Psoas muscle (tissue), 8 donors: ENCODE data around the gene BFAR. TPM values are rescaled to one million over a fixed set of nuclear protein-coding genes. Genes with fewer than 3 reads are reported as not detected.
A peak's percentile ranks its signal among the peaks of the same experiment; 100 is the strongest.
"Not testable (repeated sequence)": the region's sequence is repeated elsewhere in the genome, so short reads cannot be mapped to it uniquely, and the experiment has no call there.

Source experiments
- ATAC-seq, 4 donors: fragments of 200-7000 bp; cut with Tn5 transposase; one replicate each; pipeline ENCODE4 v1.9.1; 2020; ENCODE audit warnings: moderate library complexity in 3 of 4, mild to moderate bottlenecking in 2 of 4
- DNase-seq, 2 donors: peaks; one replicate each; pipeline ENCODE4 v3.0.0-alpha.2; 2020
- H3K27ac ChIP-seq: fragments of 200-600 bp; one replicate; pipeline ENCODE4 v1.8.0; 2022
- H3K27me3 ChIP-seq, 3 donors: fragments of 200-600 bp in 1 of 3; one replicate each; pipeline versions ENCODE4 v1.6.1 to v1.8.0; 2013 to 2022; ENCODE audit warnings: low read length in 2 of 3, mild to moderate bottlenecking in 2 of 3, moderate library complexity in 1 of 3; ENCODE audit not compliant: insufficient read depth in 3 of 3
- H3K36me3 ChIP-seq, 2 donors: fragments of 200-600 bp in 1 of 2; one replicate each; pipeline versions ENCODE4 v1.6.1 to v1.8.0; 2013 to 2022; ENCODE audit warnings: low read depth in 1 of 2, mild to moderate bottlenecking in 1 of 2, moderate library complexity in 1 of 2; ENCODE audit not compliant: insufficient read depth in 1 of 2
- H3K4me1 ChIP-seq: fragments of 200-600 bp; one replicate; pipeline ENCODE4 v1.8.0; 2022
- H3K4me3 ChIP-seq: fragments of 200-600 bp; one replicate; pipeline ENCODE4 v1.8.0; 2022; ENCODE audit warnings: mild to moderate bottlenecking
- H3K9me3 ChIP-seq: fragments of 200-600 bp; one replicate; pipeline ENCODE4 v1.8.0; 2022
- WGBS, 3 donors: extraction: QIAGEN DNeasy Blood & Tissue Kit; methylation state at CpG; one replicate each; pipeline versions ENCODE4 v1.1.6 to v1.1.7; 2013; 5-methylcytosine and 5-hydroxymethylcytosine counted together
- intact Hi-C, 2 donors: fragments of 100-400 bp; cut with DNase I; formaldehyde crosslinking; loops; one replicate each; pipeline versions ENCODE4 v1.11.0 to v1.14.2; 2022
- polyA plus RNA-seq, 3 donors: library from polyadenylated mRNA; stranded (reverse); fragments of 200-250 nt; gene quantifications; one replicate each; pipeline ENCODE4 v1.2.3, GENCODE V29; 2013
- total RNA-seq, 4 donors: library from RNA; stranded (reverse); fragmentation: NEBNext Ultra II Directional in 2 of 4; extraction: Animal tissue kit (Norgen Biotek cat#: 25700) in 2 of 4; gene quantifications; one replicate each; pipeline versions ENCODE4 v1.2.1 to v1.2.4, GENCODE V29; 2021 to 2023
- TF ChIP-seq, protein P1 (sequence below): fragments of 200-600 bp; IDR thresholded peaks from one replicate; pipeline ENCODE4 v1.8.0; 2022; ENCODE audit warnings: antibody characterized with exemption
- donor health status: healthy with polysubstance abuse.
- donor health status: DM: no; HTN: no; CAD: no; lungs with moderate emphysema.
- donor health status: Bipolar disorder and iron deficiency.
- donor health status: healthy.
- donor health status: DM: yes; HTN: yes; CAD: no.
- donor health status: DM: no; HTN: no; CAD: no.
- donor health status: DM: no; HTN: no; CAD: no.
- donor health status: DM: yes; HTN: yes; CAD: no.

BFAR gene
- total and polyA plus RNA-seq, 7 donors, result 36.0 to 63.7 (median 53.6) TPM

- Histone ChIP-seq H3K4me3 (peak overlapping the region; percentile 100), H3K27ac (peak overlapping the region; percentile 99), H3K27me3 (no peaks in the 10 kb centered on the region), H3K36me3 (peaks cover 0 to 49% of the 10 kb centered on the region in 2 donors), H3K9me3 (no peaks in the 10 kb centered on the region), H3K4me1 (peaks cover 29% of the 10 kb centered on the region)
- WGBS, 3 donors, result 52 to 61% (median 55%) methylated on average over 12 of the region's 12 CpGs
- intact Hi-C loops, result no loop called here
- ATAC-seq, result no peak
- TF ChIP-seq, protein P1, sequence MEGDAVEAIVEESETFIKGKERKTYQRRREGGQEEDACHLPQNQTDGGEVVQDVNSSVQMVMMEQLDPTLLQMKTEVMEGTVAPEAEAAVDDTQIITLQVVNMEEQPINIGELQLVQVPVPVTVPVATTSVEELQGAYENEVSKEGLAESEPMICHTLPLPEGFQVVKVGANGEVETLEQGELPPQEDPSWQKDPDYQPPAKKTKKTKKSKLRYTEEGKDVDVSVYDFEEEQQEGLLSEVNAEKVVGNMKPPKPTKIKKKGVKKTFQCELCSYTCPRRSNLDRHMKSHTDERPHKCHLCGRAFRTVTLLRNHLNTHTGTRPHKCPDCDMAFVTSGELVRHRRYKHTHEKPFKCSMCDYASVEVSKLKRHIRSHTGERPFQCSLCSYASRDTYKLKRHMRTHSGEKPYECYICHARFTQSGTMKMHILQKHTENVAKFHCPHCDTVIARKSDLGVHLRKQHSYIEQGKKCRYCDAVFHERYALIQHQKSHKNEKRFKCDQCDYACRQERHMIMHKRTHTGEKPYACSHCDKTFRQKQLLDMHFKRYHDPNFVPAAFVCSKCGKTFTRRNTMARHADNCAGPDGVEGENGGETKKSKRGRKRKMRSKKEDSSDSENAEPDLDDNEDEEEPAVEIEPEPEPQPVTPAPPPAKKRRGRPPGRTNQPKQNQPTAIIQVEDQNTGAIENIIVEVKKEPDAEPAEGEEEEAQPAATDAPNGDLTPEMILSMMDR, result no peak
- DNase-seq, result no peak
Observed at GRCh38 chr16:14628806-14629611, 3.7 kb upstream of the BFAR start.

DNA sequence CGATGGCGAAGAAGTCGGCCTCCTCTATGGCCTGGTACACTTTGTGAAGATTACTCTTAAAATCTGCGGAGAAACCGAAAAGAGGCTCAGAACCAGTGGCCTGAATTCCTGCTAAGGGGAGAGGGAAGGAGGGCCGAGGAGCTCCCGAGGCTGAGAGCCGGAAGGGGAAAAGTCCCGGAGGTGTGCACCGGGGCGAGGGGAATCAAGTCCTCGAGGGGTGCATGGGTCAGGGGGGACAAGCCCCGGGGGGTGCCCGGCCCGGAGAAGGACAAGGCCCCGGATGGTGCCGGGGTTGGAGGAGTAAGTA is 3.2 kb upstream of the BFAR start:
- H3K4me3 ChIP-seq, result peak overlapping the region; percentile 100
- ATAC-seq, result peak in 1 of 4 donors; percentile 2
- H3K27ac ChIP-seq, result peak overlapping the region; percentile 99
- TF ChIP-seq, protein P1, result no peak
- intact Hi-C loops, result no loop called here
- WGBS, 3 donors, result 1 to 4% (median 2%) methylated on average over 16 to 17 of the region's 17 CpGs
- DNase-seq, result no peak
- H3K27me3 ChIP-seq, result no peaks in the 10 kb centered on the region
- peaks cover 35% of the 10 kb centered on the region for H3K4me1 ChIP-seq
- H3K36me3 ChIP-seq, result peaks cover 0 to 44% of the 10 kb centered on the region in 2 donors
- H3K9me3 ChIP-seq, result no peaks in the 10 kb centered on the region

DNA sequence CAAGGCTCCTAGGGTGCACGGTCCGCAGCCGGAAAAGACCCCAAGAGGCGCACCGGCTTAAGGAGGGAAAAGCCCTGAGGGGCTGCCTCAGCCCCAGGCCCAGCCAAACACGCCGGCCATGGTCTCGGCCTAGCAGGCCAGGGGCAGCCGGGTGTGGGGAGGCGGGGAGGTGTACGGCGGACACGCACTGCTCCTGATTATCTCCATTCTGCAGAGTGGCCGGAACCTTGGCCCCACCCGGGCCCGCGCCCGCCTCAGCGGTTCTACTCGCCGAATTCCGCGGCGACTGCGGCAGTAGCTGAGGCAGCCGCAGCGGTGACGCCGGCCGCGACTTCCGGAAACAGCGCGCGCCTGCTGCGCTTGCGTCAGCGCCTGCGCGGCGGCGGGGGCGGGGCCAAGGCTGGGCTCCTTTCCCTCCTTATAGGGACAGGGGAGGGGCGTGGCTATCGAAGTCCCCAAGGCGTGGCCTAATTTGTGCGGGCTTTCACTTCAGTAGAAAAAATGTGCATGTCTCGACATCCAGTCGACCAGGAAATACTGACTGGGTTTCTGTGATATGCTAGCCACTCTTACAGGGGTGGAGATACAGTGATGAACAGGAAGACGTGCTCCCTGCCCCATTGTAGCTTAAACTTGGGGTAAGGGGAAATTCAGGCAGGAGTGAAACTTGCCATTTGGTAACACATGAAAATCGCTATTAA is 2.7 kb upstream of the BFAR start, which contains the start of gene PARN:
PARN (minus strand) TSS at position 342 of the 701 bp plus-strand sequence; CDS start at position 207, 135 bp downstream.
- Histone ChIP-seq H3K9me3 (no peaks in the 10 kb centered on the region), H3K4me1 (peaks cover 40% of the 10 kb centered on the region), H3K27ac (peak within 1 kb of the TSS; percentile 99), H3K36me3 (peaks cover 0 to 39% of the 10 kb centered on the region in 2 donors), H3K27me3 (no peaks in the 10 kb centered on the region), H3K4me3 (peak within 1 kb of the TSS; percentile 100)
- TF ChIP-seq, protein P1, result no peak
- peak; percentile 83 to 85 (median 84) for ATAC-seq
- DNase-seq, result peak; percentile 96 to 98
- intact Hi-C loops, result no loop called here
- 1% methylated on average over 49 to 51 of the region's 51 CpGs for WGBS, 3 donors

- peak overlapping the region; percentile 99 for H3K27ac ChIP-seq
- peaks cover 47% of the 10 kb centered on the region for H3K4me1 ChIP-seq
- ATAC-seq, DNase-seq, intact Hi-C loops, H3K9me3 ChIP-seq, H3K27me3 ChIP-seq: not testable (repeated sequence)
- H3K4me3 ChIP-seq, result peak overlapping the region; percentile 100
- WGBS, 3 donors, result 78 to 79% (median 78%) methylated on average over 29 of the region's 29 CpGs
- peaks cover 0 to 32% of the 10 kb centered on the region in 2 donors for H3K36me3 ChIP-seq
Observed at GRCh38 chr16:14630620-14631330, 2.0 kb upstream of the BFAR start.

- TF ChIP-seq, protein P1, result no peak
- Histone ChIP-seq H3K9me3 (no peaks in the 10 kb centered on the region), H3K27me3 (no peaks in the 10 kb centered on the region), H3K4me3 (peak overlapping the region; percentile 98), H3K4me1 (peaks cover 49% of the 10 kb centered on the region), H3K36me3 (peaks cover 0 to 10% of the 10 kb centered on the region in 2 donors), H3K27ac (peak overlapping the region; percentile 95)
- no peak for DNase-seq
- no peak for ATAC-seq
- intact Hi-C loops, result no loop called here
- WGBS, 3 donors, result 69 to 70% (median 69%) methylated on average over 7 of the region's 7 CpGs
Observed at GRCh38 chr16:14634389-14634725, 1.6 kb downstream of the BFAR start.
